PC-9 (cell line): ENCODE results near the gene PPP1R1C. TPM values are rescaled to one million over a fixed set of nuclear protein-coding genes. Genes with fewer than 3 reads are reported as not detected.

ENCODE experiments used
- BruUV-seq: library from RNA; stranded (reverse); fragments of 400-500 nt; replicated peaks from 2 replicates; lab custom pipeline; 2021; lab: Mats Ljungman, UMichigan
- CTCF ChIA-PET: fragments of 300-600 bp; sonication (Branson Sonifier 250); formaldehyde crosslinking; loops from one replicate; lab custom pipeline; 2022; ENCODE audit warnings: antibody characterized with exemption; lab: Charles Lee
- POLR2A ChIA-PET: fragments of 300-600 bp; sonication (Branson Sonifier 250); formaldehyde crosslinking; loops from one replicate; lab custom pipeline; 2022; ENCODE audit warnings: antibody characterized with exemption; ENCODE audit not compliant: unreplicated experiment; lab: Charles Lee
- DNase-seq, 2 experiments: peaks; one replicate each; pipeline versions ENCODE4 v3.0.0 to v3.0.0-alpha.2; 2015 to 2022; ENCODE audit warnings: mixed read lengths in 1 of 2
- H2AFZ ChIP-seq: fragments of 200-600 bp; sonication (generic); 2 replicates; pipeline ENCODE4 v1.8.1; 2017; ENCODE audit warnings: antibody characterized with exemption
- H3F3A ChIP-seq: fragments of 200-600 bp; sonication (generic); 2 replicates; pipeline ENCODE4 v1.8.1; 2017; ENCODE audit warnings: antibody characterized with exemption, mild to moderate bottlenecking, low read depth; ENCODE audit not compliant: insufficient read depth
- H3K27ac ChIP-seq: fragments of 200-600 bp; sonication (generic); 2 replicates; pipeline ENCODE4 v1.6.1; 2016; ENCODE audit warnings: mixed run types
- H3K27me3 ChIP-seq: fragments of 200-600 bp; sonication (generic); 2 replicates; pipeline ENCODE4 v1.6.1; 2016; ENCODE audit warnings: low read depth, mixed run types; ENCODE audit not compliant: insufficient read depth
- H3K36me3 ChIP-seq: fragments of 200-600 bp; sonication (generic); 2 replicates; pipeline ENCODE4 v1.6.1; 2016; ENCODE audit warnings: low read depth, mixed run types
- H3K4me1 ChIP-seq: fragments of 200-600 bp; sonication (generic); replicated peaks from 2 replicates; pipeline ENCODE4 v1.6.1; 2016; ENCODE audit warnings: mixed run types; ENCODE audit not compliant: insufficient read depth
- H3K4me2 ChIP-seq: fragments of 200-600 bp; sonication (generic); 2 replicates; pipeline ENCODE4 v1.6.1; 2017; ENCODE audit warnings: mixed run types
- H3K4me3 ChIP-seq: fragments of 200-600 bp; sonication (generic); 2 replicates; pipeline ENCODE4 v1.6.1; 2016; ENCODE audit warnings: mixed run types
- H3K79me2 ChIP-seq: fragments of 200-600 bp; sonication (generic); 2 replicates; pipeline ENCODE4 v1.6.1; 2017; ENCODE audit warnings: low read depth, mixed run types
- H3K9me2 ChIP-seq: fragments of 200-600 bp; sonication (generic); 2 replicates; pipeline ENCODE4 v1.8.1; 2017; ENCODE audit warnings: mild to moderate bottlenecking; ENCODE audit not compliant: insufficient read depth
- H3K9me3 ChIP-seq: fragments of 200-600 bp; sonication (generic); 2 replicates; pipeline ENCODE4 v1.8.1; 2016; ENCODE audit warnings: low read depth; ENCODE audit not compliant: insufficient read depth
- H4K20me1 ChIP-seq: fragments of 200-600 bp; sonication (generic); 2 replicates; pipeline ENCODE4 v1.8.1; 2017; ENCODE audit not compliant: insufficient read depth
- CTCF ChIP-seq: fragments of 200-600 bp; sonication (generic); conservative IDR thresholded peaks from 2 replicates; pipeline ENCODE4 v1.6.1; 2017; ENCODE audit warnings: mixed run types, antibody characterized with exemption, mild to moderate bottlenecking, moderate library complexity
- EZH2 ChIP-seq: fragments of 200-600 bp; sonication (generic); IDR thresholded peaks from 2 replicates; pipeline ENCODE4 v1.8.0; 2017; ENCODE audit warnings: antibody characterized with exemption, low read depth
- intact Hi-C: fragments of 100-400 bp; cut with micrococcal nuclease; formaldehyde crosslinking; loops from one replicate; pipeline ENCODE4 v1.10.0; 2022; ENCODE audit not compliant: unreplicated experiment
- total RNA-seq: library from RNA; stranded (reverse); gene quantifications from 2 replicates; pipeline ENCODE4 v1.2.3, GENCODE V29; 2021

Gene PPP1R1C
- total RNA-seq, 1 experiment from 2014 or later = 27.5 TPM

GRCh38 chr2:181984060-181984459 is 1.6 kb upstream of the PPP1R1C start:
- CTCF ChIA-PET = no interaction called here
- no peaks in the 10 kb centered on the region for H3F3A ChIP-seq

GRCh38 chr2:181984814-181985631 is 630 bp upstream of the PPP1R1C start:
- TF ChIP-seq EZH2 = no peak
- TF ChIP-seq CTCF = no peak
- no peak for DNase-seq
- H3K4me3 ChIP-seq = no peak overlapping the region
- H3K27ac ChIP-seq = no peak overlapping the region
- H3K36me3 ChIP-seq = no peaks in the 10 kb centered on the region
- no peaks in the 10 kb centered on the region for H3K9me2 ChIP-seq
- intact Hi-C loops = no loop called here
- CTCF ChIA-PET = no interaction called here
- POLR2A ChIA-PET = no interaction called here
- peak overlapping the region; percentile 61 for H2AFZ ChIP-seq
- BruUV-seq = no TSS peak
- H4K20me1 ChIP-seq = no peaks in the 10 kb centered on the region
- no peak overlapping the region for H3K4me2 ChIP-seq
- H3K9me3 ChIP-seq = no peaks in the 10 kb centered on the region
- H3F3A ChIP-seq = no peaks in the 10 kb centered on the region
- no peaks in the 10 kb centered on the region for H3K79me2 ChIP-seq
- H3K4me1 ChIP-seq = no peaks in the 10 kb centered on the region
- H3K27me3 ChIP-seq = no peaks in the 10 kb centered on the region

More at GRCh38 chr2:181984060-181984459, 1.6 kb upstream of the PPP1R1C start:
- DNase-seq = no peak
- Histone ChIP-seq H2AFZ (no peak overlapping the region), H3K4me2 (no peak overlapping the region), H4K20me1 (no peaks in the 10 kb centered on the region), H3K4me1 (no peaks in the 10 kb centered on the region), H3K4me3 (no peak overlapping the region), H3K9me2 (no peaks in the 10 kb centered on the region), H3K27me3 (no peaks in the 10 kb centered on the region), H3K36me3 (no peaks in the 10 kb centered on the region), H3K27ac (no peak overlapping the region), H3K79me2 (no peaks in the 10 kb centered on the region), H3K9me3 (no peaks in the 10 kb centered on the region)
- POLR2A ChIA-PET = no interaction called here
- TF ChIP-seq EZH2 (no peak), CTCF (no peak)
- no TSS peak for BruUV-seq
- intact Hi-C loops = no loop called here

DNA sequence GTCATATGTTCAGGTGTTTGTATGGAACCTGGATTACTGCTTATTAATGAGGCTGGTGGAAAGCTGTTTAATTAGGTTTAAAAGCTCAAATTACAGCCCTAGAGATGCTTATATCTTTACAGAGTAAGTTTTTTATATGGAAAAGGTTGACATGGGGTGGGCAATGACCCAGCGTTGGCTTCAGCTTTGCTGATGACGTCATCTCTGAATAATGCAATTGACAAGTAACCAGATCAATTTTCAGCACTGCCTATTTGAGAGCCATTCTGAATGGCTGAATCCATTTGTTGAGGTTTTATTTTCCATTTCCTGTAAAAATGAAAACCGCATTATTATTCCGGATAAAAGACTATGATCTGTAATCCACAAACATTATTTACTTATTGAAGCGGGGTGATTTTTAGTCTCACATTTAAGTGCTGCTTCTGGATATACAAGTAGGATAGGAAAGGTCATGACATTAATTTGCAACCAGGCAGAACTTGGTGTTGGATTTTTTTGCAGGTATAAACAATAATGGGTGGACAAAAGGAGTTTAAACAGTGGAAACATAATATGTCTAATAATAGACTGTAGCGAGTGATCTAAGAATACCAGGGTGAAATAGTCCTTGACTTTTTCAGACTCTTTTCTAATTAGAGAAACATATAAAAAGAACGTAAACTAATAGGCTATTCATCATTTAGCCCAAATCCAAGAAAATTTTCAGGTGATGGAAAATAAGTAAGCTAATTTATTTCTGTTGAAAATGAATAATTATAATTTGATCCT is 2.7 kb downstream of the PPP1R1C start:
- intact Hi-C loops = no loop called here
- H3K4me3 ChIP-seq = no peak overlapping the region
- H3K27me3 ChIP-seq = no peaks in the 10 kb centered on the region
- no peak overlapping the region for H3K4me2 ChIP-seq
- no peak overlapping the region for H3K27ac ChIP-seq
- ChIA-PET CTCF (no interaction called here), POLR2A (interaction anchor here (0.5 kb wide), 1 partner anchor 23 kb away, joined by 3 read pairs; no protein-coding TSS in a partner anchor)
- no peaks in the 10 kb centered on the region for H3K9me3 ChIP-seq
- TF ChIP-seq EZH2 (no peak), CTCF (no peak)
- no peak for DNase-seq
- H3K9me2 ChIP-seq = no peaks in the 10 kb centered on the region
- H4K20me1 ChIP-seq = no peaks in the 10 kb centered on the region
- no peaks in the 10 kb centered on the region for H3F3A ChIP-seq
- no TSS peak for BruUV-seq
- no peak overlapping the region for H2AFZ ChIP-seq
- no peaks in the 10 kb centered on the region for H3K36me3 ChIP-seq
- H3K4me1 ChIP-seq = no peaks in the 10 kb centered on the region
- no peaks in the 10 kb centered on the region for H3K79me2 ChIP-seq
